EH (cell line): ENCODE results near the gene INSYN2B.

Source experiments
- DNase-seq: peaks from one replicate; pipeline ENCODE4 v3.0.0-alpha.2; 2015; ENCODE audit warnings: low read depth

The INSYN2B gene

GRCh38 chr5:169933127-169933526 is 47.2 kb downstream of the INSYN2B start:
- DNase-seq, result no peak

GRCh38 chr5:169923988-169924387 is 56.3 kb downstream of the INSYN2B start:
- no peak for DNase-seq

- DNase-seq, result no peak
Measured at GRCh38 chr5:169922474-169922873, 57.8 kb downstream of the INSYN2B start.

- peak; percentile 8 for DNase-seq
Measured at GRCh38 chr5:169921949-169922348, 58.3 kb downstream of the INSYN2B start.

- DNase-seq, result peak; percentile 42
Measured at GRCh38 chr5:169921384-169921783, 58.9 kb downstream of the INSYN2B start.

- no peak for DNase-seq
Measured at GRCh38 chr5:169920474-169920873, 59.8 kb downstream of the INSYN2B start.

GRCh38 chr5:169918228-169918627 is 62.1 kb downstream of the INSYN2B start:
- no peak for DNase-seq

- no peak for DNase-seq
Measured at GRCh38 chr5:169917500-169917899, 62.8 kb downstream of the INSYN2B start.

- DNase-seq, result peak; percentile 79
Measured at GRCh38 chr5:169914766-169915165, 65.5 kb downstream of the INSYN2B start.

- DNase-seq, result no peak
Measured at GRCh38 chr5:169913479-169913878, 66.8 kb downstream of the INSYN2B start.

GRCh38 chr5:169911448-169912212 is 68.7 kb downstream of the INSYN2B start:
- no peak for DNase-seq

- no peak for DNase-seq
Measured at GRCh38 chr5:169910393-169910792, 69.9 kb downstream of the INSYN2B start.

GRCh38 chr5:169909945-169910344 is 70.3 kb downstream of the INSYN2B start:
- no peak for DNase-seq

- no peak for DNase-seq
Measured at GRCh38 chr5:169908864-169909263, 71.4 kb downstream of the INSYN2B start.

- DNase-seq, result peak; percentile 37
Measured at GRCh38 chr5:169906745-169907649, 73.3 kb downstream of the INSYN2B start.

GRCh38 chr5:169905017-169905416 is 75.3 kb downstream of the INSYN2B start:
- DNase-seq, result no peak

GRCh38 chr5:169904508-169904907 is 75.8 kb downstream of the INSYN2B start:
- no peak for DNase-seq

- DNase-seq, result no peak
Measured at GRCh38 chr5:169904059-169904458, 76.2 kb downstream of the INSYN2B start.

GRCh38 chr5:169901896-169902295 is 78.4 kb downstream of the INSYN2B start:
- no peak for DNase-seq

- no peak for DNase-seq
Measured at GRCh38 chr5:169897481-169897880, 82.8 kb downstream of the INSYN2B start.

GRCh38 chr5:169895926-169896325 is 84.4 kb downstream of the INSYN2B start:
- DNase-seq, result no peak

- DNase-seq, result peak; percentile 60
Measured at GRCh38 chr5:169893571-169893970, 86.7 kb downstream of the INSYN2B start.

- DNase-seq, result peak; percentile 57
Measured at GRCh38 chr5:169893010-169893409, 87.3 kb downstream of the INSYN2B start.
